Skeletal muscle cell (primary cell): ENCODE measurements around the gene GARIN1A.
"Not testable (repeated sequence)": the region's sequence is repeated elsewhere in the genome, so short reads cannot be mapped to it uniquely, and the experiment has no call there.

Source experiments
- DNase-seq: peaks from one replicate; pipeline ENCODE4 v3.0.0-alpha.2; 2010; ENCODE audit warnings: low read depth
- H3K4me3 ChIP-seq: 2 replicates; pipeline ENCODE4 v1.5.1; 2011; ENCODE audit warnings: low read depth, mild to moderate bottlenecking, control low read depth, low read length, moderate library complexity

The GARIN1A gene

GRCh38 chr7:128681794-128682537 lies 9.9 kb downstream of the GARIN1A start:
- H3K4me3 ChIP-seq: no peak overlapping the region
- no peak for DNase-seq

DNA sequence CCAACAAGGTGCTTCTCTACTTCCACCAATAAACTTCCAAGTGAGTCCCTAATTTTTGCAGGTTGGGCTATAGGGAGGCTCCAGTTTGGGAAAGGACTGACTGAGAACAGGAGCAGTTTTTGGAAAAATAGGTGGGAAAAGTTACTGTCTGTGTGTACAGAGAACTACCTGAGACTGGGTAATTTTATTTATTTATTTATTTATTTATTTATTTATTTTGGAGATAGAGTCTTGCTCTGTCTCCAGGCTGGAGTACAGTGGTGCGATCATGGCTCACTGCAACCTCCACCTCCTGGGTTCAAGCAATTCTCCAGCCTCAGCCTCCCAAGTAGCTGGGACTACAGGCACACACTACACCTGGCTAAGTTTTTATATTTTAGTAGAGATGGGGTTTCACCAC lies 11.2 kb downstream of the GARIN1A start:
- not testable (repeated sequence) for H3K4me3 ChIP-seq, DNase-seq

DNA sequence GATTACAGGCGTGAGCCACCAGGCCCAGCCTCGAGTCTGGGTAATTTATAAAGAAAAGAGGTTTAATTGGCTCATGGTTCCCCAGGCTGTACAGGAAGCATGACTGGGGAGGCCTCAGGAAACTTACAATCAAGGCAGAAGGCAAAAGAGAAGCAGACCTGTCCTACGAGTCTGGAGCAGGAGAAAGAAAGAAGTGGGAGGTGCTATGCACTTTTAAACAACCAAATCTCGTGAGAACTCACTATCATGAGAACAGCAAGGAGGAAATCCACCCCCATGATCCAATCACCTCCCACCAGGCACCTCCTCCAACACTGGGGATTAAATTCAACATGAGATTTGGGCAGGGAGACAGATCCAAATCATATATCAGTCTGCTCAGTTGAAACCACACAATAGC lies 11.6 kb downstream of the GARIN1A start:
- not testable (repeated sequence) for H3K4me3 ChIP-seq, DNase-seq

DNA sequence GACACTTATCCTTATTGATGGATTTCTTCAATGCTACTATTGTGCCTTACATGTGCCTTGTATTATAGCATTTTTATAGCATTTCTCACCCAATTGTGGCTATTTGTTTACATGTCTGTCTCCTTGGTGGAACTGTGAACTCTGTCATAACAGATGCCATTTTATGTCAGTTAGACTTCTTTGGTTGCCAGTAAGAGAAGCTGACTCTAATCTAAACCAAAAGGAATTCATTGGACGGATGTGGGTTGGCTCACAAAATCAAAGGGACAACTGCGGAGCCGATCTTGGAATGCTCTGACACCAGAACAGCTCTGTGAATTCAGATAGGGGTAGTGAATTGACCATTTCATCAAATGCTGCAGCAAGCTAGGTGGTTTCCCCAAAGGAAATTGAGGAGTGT lies 15.0 kb downstream of the GARIN1A start:
- DNase-seq: no peak
- H3K4me3 ChIP-seq: no peak overlapping the region

GRCh38 chr7:128688492-128688891 lies 16.4 kb downstream of the GARIN1A start:
- DNase-seq: no peak
- no peak overlapping the region for H3K4me3 ChIP-seq

- DNase-seq, H3K4me3 ChIP-seq: not testable (repeated sequence)
Measured at GRCh38 chr7:128689161-128689935, 17.3 kb downstream of the GARIN1A start.

- no peak for DNase-seq
- H3K4me3 ChIP-seq: no peak overlapping the region
Measured at GRCh38 chr7:128691227-128691626, 19.1 kb downstream of the GARIN1A start.

- DNase-seq: no peak
- no peak overlapping the region for H3K4me3 ChIP-seq
Measured at GRCh38 chr7:128692623-128693270, 20.7 kb downstream of the GARIN1A start.

GRCh38 chr7:128693373-128694015 lies 21.4 kb downstream of the GARIN1A start:
- no peak for DNase-seq
- no peak overlapping the region for H3K4me3 ChIP-seq

DNA sequence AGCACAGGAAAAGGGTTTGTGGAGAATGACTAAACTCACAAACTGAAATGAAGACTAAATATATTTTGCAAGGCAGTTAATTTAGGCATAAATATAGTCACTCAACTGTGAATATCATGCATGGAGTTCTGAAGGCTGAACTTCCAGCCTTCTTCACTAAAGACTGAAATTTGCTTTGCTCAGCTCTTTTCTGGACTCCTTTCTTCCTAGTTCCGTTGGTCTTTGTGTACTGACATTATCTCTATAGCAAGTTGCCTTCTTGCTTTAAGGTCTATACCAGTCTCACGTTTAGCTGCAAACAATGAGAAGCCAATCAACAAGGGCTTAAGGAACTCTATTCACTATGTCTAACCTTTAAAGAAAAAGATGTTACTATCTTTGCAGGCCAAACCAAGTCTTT lies 22.6 kb downstream of the GARIN1A start:
- H3K4me3 ChIP-seq: no peak overlapping the region
- DNase-seq: no peak

- peak; percentile 14 for DNase-seq
- peak overlapping the region; percentile 55 for H3K4me3 ChIP-seq
Measured at GRCh38 chr7:128697302-128697905, 25.3 kb downstream of the GARIN1A start.

DNA sequence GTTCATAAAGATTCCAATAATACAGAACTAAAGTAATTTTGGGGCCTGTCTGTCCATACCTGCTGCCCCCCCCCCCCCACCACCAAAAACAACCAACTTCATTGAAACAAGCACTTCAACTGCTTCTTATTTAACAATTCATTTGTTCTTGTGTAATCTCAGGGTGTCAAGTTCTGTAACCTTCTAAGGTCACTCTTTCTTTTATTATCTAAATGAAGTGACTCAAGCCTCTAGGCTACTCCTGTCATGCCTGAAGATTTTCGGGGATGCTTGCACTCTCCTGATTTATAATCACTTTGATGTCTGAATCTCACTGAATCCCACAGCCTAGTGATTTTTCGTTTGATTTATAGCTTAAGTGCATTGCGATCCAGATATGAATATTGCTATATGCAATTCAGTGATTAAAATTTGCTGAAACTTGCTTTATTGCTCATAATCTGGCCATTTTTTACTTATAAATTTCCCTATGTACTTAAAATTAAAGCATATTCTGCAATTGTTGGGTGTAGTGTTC lies 27.2 kb downstream of the GARIN1A start:
- H3K4me3 ChIP-seq: no peak overlapping the region
- no peak for DNase-seq

DNA sequence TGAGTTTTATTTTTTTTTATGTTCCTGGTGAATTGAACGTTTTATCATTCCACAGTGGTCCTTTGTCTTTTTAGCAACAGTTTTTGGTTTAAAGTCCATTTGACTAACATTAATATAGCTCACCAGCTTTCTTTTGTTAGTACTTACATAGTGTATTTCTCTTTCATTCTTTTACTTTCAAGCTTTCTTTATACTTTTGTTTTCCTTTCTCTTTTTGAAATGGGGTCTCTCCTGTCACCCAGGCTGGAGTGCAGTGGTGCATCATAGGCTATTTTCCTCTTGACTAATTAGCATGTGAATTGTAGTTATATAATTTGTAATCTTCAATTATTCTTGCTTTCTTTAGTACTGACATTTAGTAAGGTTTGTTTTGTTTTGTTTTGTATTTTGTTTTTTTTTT lies 27.8 kb downstream of the GARIN1A start:
- no peak for DNase-seq
- no peak overlapping the region for H3K4me3 ChIP-seq

DNA sequence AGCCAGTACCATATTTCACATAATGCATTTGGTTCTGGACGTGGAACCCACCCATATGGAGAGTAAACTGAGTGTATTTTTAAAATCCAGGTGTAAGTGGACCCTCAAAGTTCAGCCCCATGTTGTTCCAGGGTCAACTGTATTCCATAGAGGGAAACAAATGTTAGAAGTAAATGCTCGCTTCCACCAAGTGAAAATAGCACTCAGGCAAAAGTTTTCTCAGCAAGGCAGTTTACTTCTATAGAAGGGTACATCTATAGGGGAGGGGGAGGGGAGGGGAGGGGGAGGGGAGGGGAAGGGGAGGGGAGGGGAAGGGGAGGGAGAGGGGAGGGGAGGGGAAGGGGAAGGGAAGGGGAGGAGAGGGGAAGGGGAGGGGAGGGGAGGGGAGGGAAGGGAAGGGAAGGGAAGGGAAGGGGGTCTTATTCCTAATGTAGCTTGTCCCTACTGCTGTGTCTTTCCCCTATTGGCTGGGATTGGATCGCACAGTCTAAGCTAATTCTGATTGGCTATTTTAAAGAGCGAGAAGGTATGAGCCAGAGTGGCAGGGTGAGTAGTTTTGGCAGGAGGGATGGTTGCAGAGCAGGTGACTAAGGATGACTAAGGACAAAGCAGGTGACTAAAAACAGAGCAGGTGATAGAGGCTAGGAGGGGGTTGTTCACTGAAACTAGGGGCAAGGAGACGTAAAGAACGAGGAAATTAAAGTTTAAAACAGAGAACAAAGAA lies 29.1 kb downstream of the GARIN1A start:
- DNase-seq: no peak

GRCh38 chr7:128703609-128704241 lies 31.6 kb downstream of the GARIN1A start:
- DNase-seq: no peak
- no peak overlapping the region for H3K4me3 ChIP-seq

More for the DNA sequence above, 29.1 kb downstream of the GARIN1A start:
- no peak overlapping the region for H3K4me3 ChIP-seq

DNA sequence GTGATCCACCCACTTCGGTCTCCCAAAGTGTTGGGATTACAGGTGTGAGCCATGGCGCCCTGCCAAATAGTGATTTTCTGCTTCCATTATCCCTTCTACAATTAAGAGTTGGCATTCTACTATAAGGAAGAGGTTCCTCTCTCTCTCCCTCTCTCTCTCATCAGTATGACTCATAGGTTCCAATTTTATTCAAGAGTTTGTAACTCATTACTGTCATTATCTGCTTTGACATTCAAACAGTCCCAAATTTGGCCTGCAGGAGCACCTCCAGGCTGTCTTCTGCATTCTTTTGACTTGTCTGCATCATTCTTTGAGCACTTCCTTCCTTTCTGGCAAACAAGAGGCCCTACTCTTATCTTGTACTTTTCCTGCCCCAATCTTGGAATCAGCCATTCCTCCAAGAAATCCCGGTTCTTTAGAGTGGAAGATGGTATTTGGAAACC lies 33.8 kb downstream of the GARIN1A start:
- DNase-seq: no peak

GRCh38 chr7:128707752-128708151 lies 35.7 kb downstream of the GARIN1A start:
- no peak overlapping the region for H3K4me3 ChIP-seq
- no peak for DNase-seq

More for the DNA sequence above, 33.8 kb downstream of the GARIN1A start:
- no peak overlapping the region for H3K4me3 ChIP-seq

DNA sequence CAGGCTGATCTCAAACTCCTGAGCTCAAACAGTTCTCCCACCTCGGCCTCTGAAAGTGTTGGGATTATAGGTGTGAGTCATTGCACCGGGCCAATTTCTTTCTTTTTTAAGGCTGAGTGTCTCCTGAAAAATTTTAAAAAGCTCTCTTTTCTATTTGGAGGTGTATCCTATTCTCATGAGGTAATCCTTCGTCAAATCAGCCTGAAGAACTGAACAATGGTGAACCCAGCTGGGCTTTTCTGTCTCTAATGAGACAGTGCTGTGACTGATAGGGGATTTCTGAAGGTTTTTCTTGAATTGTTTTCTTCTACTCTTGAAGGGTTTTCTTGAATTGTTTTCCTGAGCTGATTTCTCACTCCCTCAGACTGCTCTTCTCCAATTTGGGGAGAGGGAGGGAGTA lies 36.1 kb downstream of the GARIN1A start:
- H3K4me3 ChIP-seq: no peak overlapping the region
- DNase-seq: no peak
